ENCODE measurements around the gene BMP8A.

GRCh38 chr1:39528082-39528481, 36.6 kb downstream of the BMP8A start:
- no peak for TF ChIP-seq CTCF (IDR thresholded peaks at IDR 0.05 in 2 of 3, conservative IDR thresholded peaks at IDR 0.05 in 1 of 3; ENCODE audit: control insufficient read depth in 2 of 3, extremely low read depth in 1 of 3, insufficient read depth in 1 of 3, low read depth in 3 of 3, low read length in 3 of 3)
- no peak for TF ChIP-seq SP1 (IDR thresholded peaks at IDR 0.05; ENCODE audit: low read depth, low read length)
- no peak for TF ChIP-seq CHD4 (IDR thresholded peaks at IDR 0.05)

Data from GM12878 (cell line).